NB4 (cell line): ENCODE measurements around the gene CLIC3.

Experiments used
- CTCF ChIP-seq: IDR thresholded peaks from one replicate; pipeline ENCODE4 v1.5.1; 2012; ENCODE audit warnings: low read depth, low read length
- MAX ChIP-seq: IDR thresholded peaks from 2 replicates; pipeline ENCODE4 v1.6.1; 2011; ENCODE audit warnings: low read depth, low read length
- POLR2A ChIP-seq: IDR thresholded peaks from 2 replicates; pipeline ENCODE4 v1.6.1; 2011; ENCODE audit warnings: mild to moderate bottlenecking; ENCODE audit not compliant: insufficient read length; ENCODE audit errors: extremely low read depth

- no peak for TF ChIP-seq POLR2A
- no peak for TF ChIP-seq CTCF
- no peak for TF ChIP-seq MAX
Measured at GRCh38 chr9:136945333-136946227, 50.8 kb downstream of the CLIC3 start.
